Tibial artery (tissue), 4 donors: Measurements from ENCODE around the gene RPL27A.

Experiments used
- DNase-seq, 2 donors: peaks; one replicate each; pipeline ENCODE4 v3.0.0-alpha.2; 2019
- H3K27ac ChIP-seq, 2 donors: fragments of 200-600 bp; sonication (generic) in 1 of 2; 1 replicate in 1 of 2; 2 replicates in 1 of 2; pipeline ENCODE4 v1.5.1; 2018 to 2019; ENCODE audit warnings: mild to moderate bottlenecking in 1 of 2
- H3K27me3 ChIP-seq, 2 donors: fragments of 200-600 bp; sonication (generic) in 1 of 2; one replicate each; pipeline versions ENCODE4 v1.5.1 to v1.6.0; 2016 to 2019
- H3K36me3 ChIP-seq, 3 donors: fragments of 200-600 bp; sonication (generic) in 2 of 3; one replicate each; pipeline ENCODE4 v1.5.1; 2016 to 2019; ENCODE audit warnings: mild to moderate bottlenecking in 2 of 3
- H3K4me1 ChIP-seq, 4 donors: fragments of 200-600 bp; sonication (generic) in 2 of 4; 1 replicate in 3 of 4; 2 replicates in 1 of 4; pipeline ENCODE4 v1.5.1; 2016 to 2019
- H3K4me3 ChIP-seq, 2 donors: fragments of 200-600 bp; sonication (generic) in 1 of 2; 1 replicate in 1 of 2; 2 replicates in 1 of 2; pipeline ENCODE4 v1.5.1; 2018 to 2019; ENCODE audit warnings: mild to moderate bottlenecking in 2 of 2
- H3K9me3 ChIP-seq, 3 donors: fragments of 200-600 bp; sonication (generic) in 1 of 3; one replicate each; pipeline ENCODE4 v1.5.1; 2016 to 2019
- CTCF ChIP-seq, 2 experiments: fragments of 200-600 bp in 1 of 2; fragments of 450-650 bp in 1 of 2; IDR thresholded peaks; one replicate each; pipeline ENCODE4 v1.5.1; 2017 to 2019; ENCODE audit warnings: antibody characterized with exemption in 2 of 2, mild to moderate bottlenecking in 1 of 2, moderate library complexity in 1 of 2
- intact Hi-C: fragments of 100-400 bp; cut with DNase I; formaldehyde crosslinking; loops from one replicate; pipeline ENCODE4 v1.15.0; 2023; ENCODE audit warnings: low total_unique reads

The RPL27A gene

GRCh38 chr11:8640267-8640906, 42.2 kb upstream of the RPL27A start:
- Histone ChIP-seq H3K27me3 (no peaks in the 10 kb centered on the region), H3K4me1 (no peaks in the 10 kb centered on the region), H3K9me3 (peaks cover 0 to 4% (median 4%) of the 10 kb centered on the region in 3 donors), H3K4me3 (no peak overlapping the region), H3K36me3 (peaks cover 54 to 96% (median 58%) of the 10 kb centered on the region in 3 donors), H3K27ac (no peak overlapping the region)
- intact Hi-C loops = no loop called here
- no peak for DNase-seq
- TF ChIP-seq CTCF (IDR thresholded peaks at IDR 0.05) = no peak

GRCh38 chr11:8641332-8641731, 41.3 kb upstream of the RPL27A start:
- Histone ChIP-seq H3K4me3 (no peak overlapping the region), H3K27me3 (no peaks in the 10 kb centered on the region), H3K4me1 (no peaks in the 10 kb centered on the region), H3K27ac (no peak overlapping the region), H3K9me3 (peaks cover 0 to 1% (median under 1%) of the 10 kb centered on the region in 3 donors), H3K36me3 (peaks cover 59 to 96% (median 62%) of the 10 kb centered on the region in 3 donors)
- intact Hi-C loops = no loop called here
- no peak for TF ChIP-seq CTCF (IDR thresholded peaks at IDR 0.05)
- DNase-seq = no peak

- Histone ChIP-seq H3K4me1 (no peaks in the 10 kb centered on the region), H3K36me3 (peaks cover 55 to 95% (median 58%) of the 10 kb centered on the region in 3 donors), H3K27me3 (no peaks in the 10 kb centered on the region), H3K4me3 (no peak overlapping the region), H3K9me3 (no peaks in the 10 kb centered on the region), H3K27ac (no peak overlapping the region)
- intact Hi-C loops = no loop called here
- no peak for DNase-seq
- no peak for TF ChIP-seq CTCF (IDR thresholded peaks at IDR 0.05)
These were observed 40.3 kb upstream of the RPL27A start for GRCh38 chr11:8642196-8642841.

- Histone ChIP-seq H3K27me3 (no peaks in the 10 kb centered on the region), H3K36me3 (peaks cover 53 to 82% (median 55%) of the 10 kb centered on the region in 3 donors), H3K4me3 (no peak overlapping the region), H3K4me1 (no peaks in the 10 kb centered on the region), H3K9me3 (no peaks in the 10 kb centered on the region), H3K27ac (no peak overlapping the region)
- TF ChIP-seq CTCF (IDR thresholded peaks at IDR 0.05) = no peak
- intact Hi-C loops = no loop called here
- DNase-seq = no peak
These were observed 35.7 kb upstream of the RPL27A start for GRCh38 chr11:8646873-8647272.

GRCh38 chr11:8649361-8649760, 33.2 kb upstream of the RPL27A start:
- no peak for DNase-seq
- Histone ChIP-seq H3K9me3 (no peaks in the 10 kb centered on the region), H3K4me1 (no peaks in the 10 kb centered on the region), H3K27me3 (no peaks in the 10 kb centered on the region), H3K36me3 (peaks cover 39 to 57% (median 50%) of the 10 kb centered on the region in 3 donors), H3K27ac (no peak overlapping the region), H3K4me3 (no peak overlapping the region)
- intact Hi-C loops = no loop called here
- no peak for TF ChIP-seq CTCF (IDR thresholded peaks at IDR 0.05)
